Occipital lobe (tissue), 2 donors: ENCODE data around the gene ASAH2. TPM values are rescaled to one million over a fixed set of nuclear protein-coding genes. Genes with fewer than 3 reads are reported as not detected.
"Not testable (repeated sequence)": the region's sequence is repeated elsewhere in the genome, so short reads cannot be mapped to it uniquely, and the experiment has no call there.

Experiments
- DNase-seq: peaks from one replicate; lab custom pipeline; 2025; lab: John Stamatoyannopoulos, UW
- total RNA-seq: library from RNA; depleted of rRNA; stranded (reverse); fragments of >200 nt; gene quantifications from one replicate; pipeline ENCODE4 v1.2.3, GENCODE V29; 2014

ASAH2 gene
- 1.7 TPM for total RNA-seq

- DNase-seq, result no peak
Observed at GRCh38 chr10:50251394-50251793, at the start of gene ASAH2. Gene ASAH2 (minus strand): TSS chr10:50251516. CDS start chr10:50248610, 2,906 bp downstream.

- DNase-seq, result no peak
Observed at GRCh38 chr10:50299948-50300669, 48.8 kb upstream of the ASAH2 start.

GRCh38 chr10:50295367-50295766, 44.1 kb upstream of the ASAH2 start:
- DNase-seq, result no peak

- no peak for DNase-seq
Observed at GRCh38 chr10:50294582-50294981, 43.3 kb upstream of the ASAH2 start.

- no peak for DNase-seq
Observed at GRCh38 chr10:50293513-50294313, 42.4 kb upstream of the ASAH2 start.

GRCh38 chr10:50291261-50291850, 40.0 kb upstream of the ASAH2 start:
- no peak for DNase-seq

GRCh38 chr10:50289196-50289595, 37.9 kb upstream of the ASAH2 start:
- no peak for DNase-seq

- no peak for DNase-seq
Observed at GRCh38 chr10:50286996-50287803, 35.9 kb upstream of the ASAH2 start.

- no peak for DNase-seq
Observed at GRCh38 chr10:50286517-50286916, 35.2 kb upstream of the ASAH2 start.

GRCh38 chr10:50281967-50282522, 30.7 kb upstream of the ASAH2 start:
- no peak for DNase-seq

GRCh38 chr10:50281210-50281966, 30.1 kb upstream of the ASAH2 start:
- DNase-seq, result no peak

GRCh38 chr10:50280049-50280841, 28.9 kb upstream of the ASAH2 start:
- no peak for DNase-seq

GRCh38 chr10:50279489-50279888, 28.2 kb upstream of the ASAH2 start:
- DNase-seq, result no peak

- DNase-seq, result no peak
Observed at GRCh38 chr10:50275650-50276235, 24.4 kb upstream of the ASAH2 start.

GRCh38 chr10:50272531-50272930, 21.2 kb upstream of the ASAH2 start:
- DNase-seq, result no peak

GRCh38 chr10:50271564-50272250, 20.4 kb upstream of the ASAH2 start:
- DNase-seq, result no peak

GRCh38 chr10:50267877-50268276, 16.6 kb upstream of the ASAH2 start:
- DNase-seq, result not testable (repeated sequence)

GRCh38 chr10:50262625-50263024, 11.3 kb upstream of the ASAH2 start:
- DNase-seq, result not testable (repeated sequence)
